IMR-90 (cell line): ENCODE results near the gene AIMP1. TPM values are rescaled to one million over a fixed set of nuclear protein-coding genes. Genes with fewer than 3 reads are reported as not detected.

Experiments
- ATAC-seq: fragments of 200-7000 bp; cut with Tn5 transposase; 2 replicates; pipeline ENCODE4 v1.9.1; 2020; ENCODE audit warnings: low read depth, mild to moderate bottlenecking, moderate library complexity
- BruUV-seq: library from RNA; stranded (reverse); fragments of 400-500 nt; replicated peaks from 2 replicates; lab custom pipeline; 2021; lab: Mats Ljungman, UMichigan
- CTCF ChIA-PET: fragments of 300-600 bp; formaldehyde crosslinking; extraction: SDS; loops from one replicate; lab custom pipeline; 2021; ENCODE audit warnings: antibody characterized with exemption; lab: Yijun Ruan, JAX
- POLR2A ChIA-PET: fragments of 300-600 bp; sonication (Branson Sonifier 250); formaldehyde crosslinking; loops from one replicate; lab custom pipeline; 2022; ENCODE audit warnings: antibody characterized with exemption; ENCODE audit not compliant: unreplicated experiment; lab: Charles Lee
- DNase-seq: peaks from one replicate; pipeline ENCODE4 v3.0.0; 2013
- H2AFZ ChIP-seq: replicated peaks from 2 replicates; pipeline ENCODE3; 2013; ENCODE audit warnings: low read length, mild to moderate bottlenecking; ENCODE audit not compliant: poor library complexity
- H2AK5ac ChIP-seq: 2 replicates; pipeline ENCODE4 v1.6.1; 2013; ENCODE audit warnings: low read depth, low read length, inconsistent platforms
- H2AK9ac ChIP-seq: replicated peaks from 2 replicates; pipeline ENCODE3; 2013; ENCODE audit warnings: mild to moderate bottlenecking, low read depth, low read length, moderate library complexity; ENCODE audit not compliant: poor library complexity
- H2BK120ac ChIP-seq: 2 replicates; pipeline ENCODE4 v1.6.1; 2013; ENCODE audit warnings: low read depth, low read length, inconsistent platforms
- H2BK15ac ChIP-seq: 3 replicates; pipeline ENCODE4 v1.6.1; 2013; ENCODE audit warnings: low read depth, low read length, inconsistent platforms
- H2BK20ac ChIP-seq: 2 replicates; pipeline ENCODE4 v1.6.1; 2013; ENCODE audit warnings: low read depth, mild to moderate bottlenecking, inconsistent platforms, low read length, moderate library complexity
- H2BK5ac ChIP-seq: 2 replicates; pipeline ENCODE4 v1.6.1; 2013; ENCODE audit warnings: mild to moderate bottlenecking, low read depth, low read length, inconsistent platforms; ENCODE audit not compliant: poor library complexity, severe bottlenecking
- H3K14ac ChIP-seq: replicated peaks from 2 replicates; pipeline ENCODE4 v1.6.1; 2013; ENCODE audit warnings: low read depth, low read length, inconsistent platforms
- H3K18ac ChIP-seq: 2 replicates; pipeline ENCODE4 v1.6.1; 2013; ENCODE audit warnings: low read depth, low read length, control low read depth
- H3K23ac ChIP-seq: 2 replicates; pipeline ENCODE4 v1.6.1; 2013; ENCODE audit warnings: low read depth, low read length, inconsistent platforms
- H3K27ac ChIP-seq: 2 replicates; pipeline ENCODE4 v1.5.1; 2013; ENCODE audit warnings: mild to moderate bottlenecking, control low read depth, low read length; ENCODE audit not compliant: insufficient read depth
- H3K27me3 ChIP-seq: 2 replicates; pipeline ENCODE4 v1.6.1; 2013; ENCODE audit warnings: low read length; ENCODE audit not compliant: control insufficient read depth, insufficient read depth
- H3K36me3 ChIP-seq: 2 replicates; pipeline ENCODE4 v1.6.1; 2013; ENCODE audit warnings: low read length, mixed read lengths; ENCODE audit not compliant: control insufficient read depth, insufficient read depth
- H3K4ac ChIP-seq: 2 replicates; pipeline ENCODE4 v1.6.1; 2013; ENCODE audit warnings: low read depth, low read length, inconsistent platforms
- H3K4me1 ChIP-seq: 2 replicates; pipeline ENCODE4 v1.6.1; 2013; ENCODE audit warnings: low read length, mixed read lengths; ENCODE audit not compliant: control insufficient read depth, insufficient read depth
- H3K4me2 ChIP-seq: 2 replicates; pipeline ENCODE4 v1.6.1; 2013; ENCODE audit warnings: low read depth, mild to moderate bottlenecking, control low read depth, low read length, moderate library complexity
- H3K4me3 ChIP-seq: 2 replicates; pipeline ENCODE4 v1.5.1; 2013; ENCODE audit warnings: low read depth, mild to moderate bottlenecking, control low read depth, low read length, moderate library complexity; ENCODE audit not compliant: insufficient read depth
- H3K56ac ChIP-seq: 2 replicates; pipeline ENCODE4 v1.6.1; 2013; ENCODE audit warnings: low read length, inconsistent platforms; ENCODE audit not compliant: insufficient read depth; ENCODE audit errors: extremely low read depth
- H3K79me1 ChIP-seq, 2 experiments: 2 replicates each; pipeline ENCODE4 v1.6.1; 2013; ENCODE audit warnings: low read length in 2 of 2, inconsistent platforms in 1 of 2, low read depth in 1 of 2
- H3K9ac ChIP-seq: 2 replicates; pipeline ENCODE4 v1.6.1; 2013; ENCODE audit warnings: low read depth, low read length, control low read depth
- H3K9me1 ChIP-seq: 2 replicates; pipeline ENCODE4 v1.6.1; 2013; ENCODE audit warnings: low read length, inconsistent platforms; ENCODE audit not compliant: insufficient read depth
- H3K9me3 ChIP-seq: 2 replicates; pipeline ENCODE4 v1.6.1; 2013; ENCODE audit warnings: low read length; ENCODE audit not compliant: control insufficient read depth, insufficient read depth
- H4K20me1 ChIP-seq: 2 replicates; pipeline ENCODE4 v1.6.1; 2013; ENCODE audit warnings: low read length, inconsistent platforms; ENCODE audit not compliant: insufficient read depth
- H4K5ac ChIP-seq: 2 replicates; pipeline ENCODE4 v1.6.1; 2013; ENCODE audit warnings: mild to moderate bottlenecking, low read depth, low read length, control low read depth
- H4K8ac ChIP-seq, 2 experiments: 2 replicates each; pipeline ENCODE4 v1.6.1; 2013; ENCODE audit warnings: low read depth in 2 of 2, low read length in 2 of 2, control low read depth in 1 of 2, inconsistent platforms in 1 of 2
- H4K91ac ChIP-seq: 2 replicates; pipeline ENCODE4 v1.6.1; 2013; ENCODE audit warnings: low read depth, low read length, inconsistent platforms; ENCODE audit not compliant: insufficient read depth
- BHLHE40 ChIP-seq: fragments of 150-350 bp; IDR thresholded peaks from 2 replicates; pipeline ENCODE4 v1.6.1; 2016; ENCODE audit warnings: mild to moderate bottlenecking, low read depth, low read length
- CEBPB ChIP-seq: IDR thresholded peaks from 2 replicates; pipeline ENCODE4 v1.6.1; 2012; ENCODE audit warnings: low read depth, low read length, improper control_type of control experiment
- CHD1 ChIP-seq: IDR thresholded peaks from 2 replicates; pipeline ENCODE4 v1.6.1; 2012; ENCODE audit warnings: low read depth, low read length, improper control_type of control experiment
- FOS ChIP-seq: fragments of 150-350 bp; IDR thresholded peaks from 2 replicates; pipeline ENCODE4 v1.6.1; 2016; ENCODE audit warnings: low read depth, low read length
- MAFK ChIP-seq: IDR thresholded peaks from 2 replicates; pipeline ENCODE4 v1.6.1; 2012; ENCODE audit warnings: low read depth, low read length, improper control_type of control experiment
- MAZ ChIP-seq: IDR thresholded peaks from 2 replicates; pipeline ENCODE4 v1.6.1; 2012; ENCODE audit warnings: low read depth, mild to moderate bottlenecking, low read length, improper control_type of control experiment, moderate library complexity, borderline replicate concordance
- MXI1 ChIP-seq: IDR thresholded peaks from 2 replicates; pipeline ENCODE4 v1.6.1; 2012; ENCODE audit warnings: low read depth, mild to moderate bottlenecking, low read length, moderate library complexity, borderline replicate concordance
- POLR2A ChIP-seq: IDR thresholded peaks from 2 replicates; pipeline ENCODE4 v1.6.1; 2012; ENCODE audit warnings: mild to moderate bottlenecking, low read depth, low read length
- RFX5 ChIP-seq: IDR thresholded peaks from 2 replicates; pipeline ENCODE4 v1.8.0; 2012; ENCODE audit warnings: low read depth, mild to moderate bottlenecking, low read length, moderate library complexity
- SMC3 ChIP-seq: fragments of 150-350 bp; IDR thresholded peaks from 2 replicates; pipeline ENCODE4 v1.6.1; 2016; ENCODE audit warnings: low read depth, mild to moderate bottlenecking, antibody characterized with exemption, low read length, moderate library complexity
- WGBS, 2 experiments: methylation state at CpG; one replicate each; pipeline versions ENCODE4 v1.1.5 to v1.1.7; 2013; ENCODE audit warnings: missing lambda C conversion rate in 2 of 2; ENCODE audit not compliant: insufficient read length in 1 of 2; ENCODE audit errors: extremely low coverage in 2 of 2; 5-methylcytosine and 5-hydroxymethylcytosine counted together
- dilution Hi-C: fragments of 300-500 bp; cut with HindIII; formaldehyde crosslinking; loops from one replicate; pipeline ENCODE4 v1.14.3; 2018; ENCODE audit warnings: low sequenced_read_pairs; ENCODE audit not compliant: unreplicated experiment
- in situ Hi-C: fragments of 300-500 bp; cut with MboI; formaldehyde crosslinking; loops from 3 replicates; pipeline ENCODE4 v1.14.3; 2019; ENCODE audit warnings: low sequenced_read_pairs, inconsistent platforms, mixed read lengths
- intact Hi-C: fragments of 100-400 bp; cut with micrococcal nuclease; formaldehyde crosslinking; loops from 2 replicates; pipeline ENCODE4 v1.10.0; 2022
- polyA plus RNA-seq, 3 experiments: library from polyadenylated mRNA; depleted of rRNA; stranded (reverse); fragments of >200 nt; gene quantifications; 2 replicates each; pipeline ENCODE4 v1.2.3, GENCODE V29; 2012; ENCODE audit warnings: low replicate concordance in 1 of 3
- total RNA-seq: library from RNA; depleted of rRNA; stranded (reverse); fragments of >200 nt; gene quantifications from 2 replicates; pipeline ENCODE4 v1.2.3, GENCODE V29; 2012
- TF ChIP-seq, protein P1 (sequence below): conservative IDR thresholded peaks from 2 replicates; pipeline ENCODE4 v1.5.1; 2012; ENCODE audit warnings: mild to moderate bottlenecking, low read depth, low read length, improper control_type of control experiment
- TF ChIP-seq, protein P2 (sequence below): fragments of 150-350 bp; IDR thresholded peaks from 2 replicates; pipeline ENCODE4 v1.6.1; 2017; ENCODE audit warnings: mild to moderate bottlenecking, antibody characterized with exemption, low read length, low read depth

The AIMP1 gene
- total and polyA plus RNA-seq, 2 of the 4 experiments (the other 2 are of a cell fraction): 11.8 to 21.4 TPM

- no peak overlapping the region for H2BK5ac ChIP-seq
- no peak overlapping the region for H3K23ac ChIP-seq
- no peak for DNase-seq
- no peak for ATAC-seq
- CTCF ChIA-PET: no interaction called here
- TF ChIP-seq, protein P1, sequence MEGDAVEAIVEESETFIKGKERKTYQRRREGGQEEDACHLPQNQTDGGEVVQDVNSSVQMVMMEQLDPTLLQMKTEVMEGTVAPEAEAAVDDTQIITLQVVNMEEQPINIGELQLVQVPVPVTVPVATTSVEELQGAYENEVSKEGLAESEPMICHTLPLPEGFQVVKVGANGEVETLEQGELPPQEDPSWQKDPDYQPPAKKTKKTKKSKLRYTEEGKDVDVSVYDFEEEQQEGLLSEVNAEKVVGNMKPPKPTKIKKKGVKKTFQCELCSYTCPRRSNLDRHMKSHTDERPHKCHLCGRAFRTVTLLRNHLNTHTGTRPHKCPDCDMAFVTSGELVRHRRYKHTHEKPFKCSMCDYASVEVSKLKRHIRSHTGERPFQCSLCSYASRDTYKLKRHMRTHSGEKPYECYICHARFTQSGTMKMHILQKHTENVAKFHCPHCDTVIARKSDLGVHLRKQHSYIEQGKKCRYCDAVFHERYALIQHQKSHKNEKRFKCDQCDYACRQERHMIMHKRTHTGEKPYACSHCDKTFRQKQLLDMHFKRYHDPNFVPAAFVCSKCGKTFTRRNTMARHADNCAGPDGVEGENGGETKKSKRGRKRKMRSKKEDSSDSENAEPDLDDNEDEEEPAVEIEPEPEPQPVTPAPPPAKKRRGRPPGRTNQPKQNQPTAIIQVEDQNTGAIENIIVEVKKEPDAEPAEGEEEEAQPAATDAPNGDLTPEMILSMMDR: no peak
- TF ChIP-seq CEBPB (no peak), BHLHE40 (no peak), CHD1 (no peak), SMC3 (no peak), MAFK (no peak), MAZ (no peak), RFX5 (no peak), FOS (no peak), POLR2A (no peak), MXI1 (no peak)
- TF ChIP-seq, protein P2, sequence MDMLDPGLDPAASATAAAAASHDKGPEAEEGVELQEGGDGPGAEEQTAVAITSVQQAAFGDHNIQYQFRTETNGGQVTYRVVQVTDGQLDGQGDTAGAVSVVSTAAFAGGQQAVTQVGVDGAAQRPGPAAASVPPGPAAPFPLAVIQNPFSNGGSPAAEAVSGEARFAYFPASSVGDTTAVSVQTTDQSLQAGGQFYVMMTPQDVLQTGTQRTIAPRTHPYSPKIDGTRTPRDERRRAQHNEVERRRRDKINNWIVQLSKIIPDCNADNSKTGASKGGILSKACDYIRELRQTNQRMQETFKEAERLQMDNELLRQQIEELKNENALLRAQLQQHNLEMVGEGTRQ: no peak
- WGBS, 2 experiments: no CpG with 5 or more reads among the region's 5 CpGs
- H3K9ac ChIP-seq: no peak overlapping the region
- H4K8ac ChIP-seq: no peak overlapping the region
- H2BK120ac ChIP-seq: no peak overlapping the region
- H3K14ac ChIP-seq: no peak overlapping the region
- no peak overlapping the region for H3K18ac ChIP-seq
- no peak overlapping the region for H2AK5ac ChIP-seq
- no peaks in the 10 kb centered on the region for H3K4me1 ChIP-seq
- H3K4me3 ChIP-seq: no peak overlapping the region
- H3K4ac ChIP-seq: no peak overlapping the region
- POLR2A ChIA-PET: no interaction called here
- no peaks in the 10 kb centered on the region for H3K9me1 ChIP-seq
- no peak overlapping the region for H2BK15ac ChIP-seq
- no peak overlapping the region for H2AK9ac ChIP-seq
- H2AFZ ChIP-seq: no peak overlapping the region
- BruUV-seq: no TSS peak
- no peak overlapping the region for H4K91ac ChIP-seq
- H3K56ac ChIP-seq: no peak overlapping the region
- no peaks in the 10 kb centered on the region for H4K20me1 ChIP-seq
- no peak overlapping the region for H3K27ac ChIP-seq
- peaks cover 20% of the 10 kb centered on the region for H3K36me3 ChIP-seq
- intact Hi-C loops: no loop called here
- H2BK20ac ChIP-seq: no peak overlapping the region
- H4K5ac ChIP-seq: no peak overlapping the region
- in situ Hi-C loops: no loop called here
- H3K4me2 ChIP-seq: no peak overlapping the region
- no peaks in the 10 kb centered on the region for H3K27me3 ChIP-seq
- no peaks in the 10 kb centered on the region; the same call in 1 of the 2 replicates for H3K9me3 ChIP-seq
- dilution Hi-C loops: no loop called here
- peaks cover 0 to 4% of the 10 kb centered on the region in 2 experiments; a peak in 1 of 4 replicates for H3K79me1 ChIP-seq
Observed at GRCh38 chr4:106333186-106333585, 16.8 kb downstream of the AIMP1 start.
